ENCODE results near the gene CT45A9. TPM values are rescaled to one million over a fixed set of nuclear protein-coding genes. Genes with fewer than 3 reads are reported as not detected.
"Not testable (repeated sequence)": the region's sequence is repeated elsewhere in the genome, so short reads cannot be mapped to it uniquely, and the experiment has no call there.

The CT45A9 gene
- total and polyA plus RNA-seq, 4 donors, result not detected

- H3K27ac ChIP-seq (ENCODE audit: low read depth in 1 of 2, low read length in 1 of 2); DNase-seq; H3K4me3 ChIP-seq; H3K9ac ChIP-seq (ENCODE audit: insufficient read depth in 1 of 2, low read length in 2 of 2); ATAC-seq (ENCODE audit: insufficient read depth, low FRiP score); H3K27me3 ChIP-seq (ENCODE audit: control insufficient read depth in 3 of 3, insufficient read depth in 3 of 3, low read length in 2 of 3); H3K9me3 ChIP-seq (ENCODE audit: control insufficient read depth in 4 of 4, insufficient read depth in 3 of 4, low read length in 3 of 4); H3K4me1 ChIP-seq (ENCODE audit: control insufficient read depth in 5 of 5, insufficient read depth in 5 of 5, low read length in 5 of 5); H3K36me3 ChIP-seq (ENCODE audit: control insufficient read depth in 4 of 4, insufficient read depth in 4 of 4, low read length in 4 of 4): not testable (repeated sequence)
- no CpG with 5 or more reads among the region's 17 CpGs for WGBS, 2 donors
These were observed 17.2 kb downstream of the CT45A9 start, which contains the start of gene CT45A8 for GRCh38 chrX:135854438-135854837. CT45A8 (minus strand) TSS chrX:135854538; CDS start chrX:135850783, 3,755 bp downstream.

GRCh38 chrX:135837180-135837579 lies 34.4 kb downstream of the CT45A9 start, which contains the start of gene CT45A7:
CT45A7 (minus strand) TSS chrX:135837280; CDS start chrX:135833533, 3,747 bp downstream.
- H3K36me3 ChIP-seq (ENCODE audit: control insufficient read depth in 4 of 4, insufficient read depth in 4 of 4, low read length in 4 of 4); ATAC-seq (ENCODE audit: insufficient read depth, low FRiP score); DNase-seq; H3K27ac ChIP-seq (ENCODE audit: low read depth in 1 of 2, low read length in 1 of 2); H3K9ac ChIP-seq (ENCODE audit: insufficient read depth in 1 of 2, low read length in 2 of 2); H3K4me1 ChIP-seq (ENCODE audit: control insufficient read depth in 5 of 5, insufficient read depth in 5 of 5, low read length in 5 of 5); H3K27me3 ChIP-seq (ENCODE audit: control insufficient read depth in 3 of 3, insufficient read depth in 3 of 3, low read length in 2 of 3); H3K4me3 ChIP-seq; H3K9me3 ChIP-seq (ENCODE audit: control insufficient read depth in 4 of 4, insufficient read depth in 3 of 4, low read length in 3 of 4): not testable (repeated sequence)
- no CpG with 5 or more reads among the region's 17 CpGs for WGBS, 2 donors

GRCh38 chrX:135819912-135820311 lies 51.7 kb downstream of the CT45A9 start, which contains the start of gene CT45A2:
CT45A2 (minus strand) TSS chrX:135820012; CDS start chrX:135816265, 3,747 bp downstream.
- WGBS, 2 donors, result no CpG with 5 or more reads among the region's 17 CpGs
- not testable (repeated sequence) for H3K27me3 ChIP-seq (ENCODE audit: control insufficient read depth in 3 of 3, insufficient read depth in 3 of 3, low read length in 2 of 3); H3K4me3 ChIP-seq; DNase-seq; H3K27ac ChIP-seq (ENCODE audit: low read depth in 1 of 2, low read length in 1 of 2); H3K9me3 ChIP-seq (ENCODE audit: control insufficient read depth in 4 of 4, insufficient read depth in 3 of 4, low read length in 3 of 4); H3K4me1 ChIP-seq (ENCODE audit: control insufficient read depth in 5 of 5, insufficient read depth in 5 of 5, low read length in 5 of 5); H3K36me3 ChIP-seq (ENCODE audit: control insufficient read depth in 4 of 4, insufficient read depth in 4 of 4, low read length in 4 of 4); ATAC-seq (ENCODE audit: insufficient read depth, low FRiP score); H3K9ac ChIP-seq (ENCODE audit: insufficient read depth in 1 of 2, low read length in 2 of 2)

Other genes starting within 250 kb of the CT45A9 start
- not detected for gene CT45A1, start 158.2 kb downstream of the CT45A9 start, total RNA-seq
- gene CT45A1, start 158.2 kb downstream of the CT45A9 start, polyA plus RNA-seq, result not detected
- under 1 TPM in 1 of 2 donors, not detected in 1; 0.31 TPM for gene CT45A3, start 103.6 kb downstream of the CT45A9 start, total RNA-seq
- not detected for gene CT45A3, start 103.6 kb downstream of the CT45A9 start, polyA plus RNA-seq
- under 1 TPM in 1 of 2 donors, not detected in 1; 1.00 TPM for gene CT45A5, start 86.3 kb downstream of the CT45A9 start, total RNA-seq
- gene CT45A5, start 86.3 kb downstream of the CT45A9 start, polyA plus RNA-seq, result not detected
- not detected for gene CT45A6, start 69.0 kb downstream of the CT45A9 start, total RNA-seq
- not detected for gene CT45A6, start 69.0 kb downstream of the CT45A9 start, polyA plus RNA-seq
- not detected for gene CT45A2, start 51.8 kb downstream of the CT45A9 start, total RNA-seq
- not detected for gene CT45A2, start 51.8 kb downstream of the CT45A9 start, polyA plus RNA-seq
- gene CT45A7, start 34.5 kb downstream of the CT45A9 start, total RNA-seq, result not detected
- not detected for gene CT45A7, start 34.5 kb downstream of the CT45A9 start, polyA plus RNA-seq
- not detected for gene CT45A8, start 17.3 kb downstream of the CT45A9 start, total RNA-seq
- not detected for gene CT45A8, start 17.3 kb downstream of the CT45A9 start, polyA plus RNA-seq
- not detected for gene CT45A10, start 21.6 kb upstream of the CT45A9 start, total RNA-seq
- gene CT45A10, start 21.6 kb upstream of the CT45A9 start, polyA plus RNA-seq, result not detected
- gene SAGE1, start 21.9 kb upstream of the CT45A9 start, total RNA-seq, result not detected
- not detected for gene SAGE1, start 21.9 kb upstream of the CT45A9 start, polyA plus RNA-seq
- 10 to 100 TPM; 24.3 to 24.6 TPM for gene MMGT1, start 102.2 kb upstream of the CT45A9 start, total RNA-seq
- gene MMGT1, start 102.2 kb upstream of the CT45A9 start, polyA plus RNA-seq, result 10 to 100 TPM in 1 of 2 donors, 1 to 10 TPM in 1; 3.2 to 13.6 TPM
- gene SLC9A6, start 113.6 kb upstream of the CT45A9 start, total RNA-seq, result 10 to 100 TPM; 15.4 to 19.2 TPM
- 1 to 10 TPM; 8.0 to 8.9 TPM for gene SLC9A6, start 113.6 kb upstream of the CT45A9 start, polyA plus RNA-seq

Data from lung (tissue), 10 donors.